T-helper 1 cell treated with Interleukin-12 subunit alpha and Interleukin-12 subunit beta and Interleukin-4 antibody, amounts not matched to agents 30 μg/mL and 1 μg/mL, for 36 hours (primary cell): ENCODE data around the gene SCARF2.
"Not testable (repeated sequence)": the region's sequence is repeated elsewhere in the genome, so short reads cannot be mapped to it uniquely, and the experiment has no call there.

ENCODE experiments used
- H3K27ac Mint-ChIP-seq: one replicate; pipeline ENCODE4 v1.8.0; 2021; ENCODE audit warnings: mild to moderate bottlenecking, mixed read lengths
- H3K27me3 Mint-ChIP-seq: one replicate; pipeline ENCODE4 v1.8.0; 2021; ENCODE audit warnings: low read depth, mixed read lengths
- H3K36me3 Mint-ChIP-seq: one replicate; pipeline ENCODE4 v1.8.0; 2021; ENCODE audit warnings: low read depth, mixed read lengths
- H3K4me1 Mint-ChIP-seq: one replicate; pipeline ENCODE4 v1.8.0; 2021; ENCODE audit warnings: low read depth, mixed read lengths
- H3K4me3 Mint-ChIP-seq: one replicate; pipeline ENCODE4 v1.8.0; 2021; ENCODE audit warnings: mild to moderate bottlenecking, moderate library complexity, mixed read lengths
- H3K9me3 Mint-ChIP-seq: one replicate; pipeline ENCODE4 v1.8.0; 2021; ENCODE audit warnings: mixed read lengths

The SCARF2 gene

GRCh38 chr22:20453222-20453621, 15.6 kb upstream of the SCARF2 start:
- H3K9me3 Mint-ChIP-seq, result no peaks in the 10 kb centered on the region
- peaks cover 4% of the 10 kb centered on the region for H3K4me1 Mint-ChIP-seq
- H3K36me3 Mint-ChIP-seq, result peaks cover 12% of the 10 kb centered on the region
- no peak overlapping the region for H3K27ac Mint-ChIP-seq
- H3K4me3 Mint-ChIP-seq, result no peak overlapping the region
- no peaks in the 10 kb centered on the region for H3K27me3 Mint-ChIP-seq

GRCh38 chr22:20451920-20452319, 14.3 kb upstream of the SCARF2 start:
- H3K4me3 Mint-ChIP-seq, result no peak overlapping the region
- peaks cover 4% of the 10 kb centered on the region for H3K4me1 Mint-ChIP-seq
- H3K36me3 Mint-ChIP-seq, result peaks cover 12% of the 10 kb centered on the region
- H3K27ac Mint-ChIP-seq, result no peak overlapping the region
- no peaks in the 10 kb centered on the region for H3K27me3 Mint-ChIP-seq
- no peaks in the 10 kb centered on the region for H3K9me3 Mint-ChIP-seq

- H3K9me3 Mint-ChIP-seq, H3K27ac Mint-ChIP-seq, H3K4me3 Mint-ChIP-seq, H3K4me1 Mint-ChIP-seq, H3K27me3 Mint-ChIP-seq: not testable (repeated sequence)
- peaks cover 15% of the 10 kb centered on the region for H3K36me3 Mint-ChIP-seq
These were observed 13.6 kb upstream of the SCARF2 start for GRCh38 chr22:20451129-20451778.

- no peaks in the 10 kb centered on the region for H3K27me3 Mint-ChIP-seq
- peaks cover 12% of the 10 kb centered on the region for H3K36me3 Mint-ChIP-seq
- no peak overlapping the region for H3K27ac Mint-ChIP-seq
- no peaks in the 10 kb centered on the region for H3K4me1 Mint-ChIP-seq
- no peaks in the 10 kb centered on the region for H3K9me3 Mint-ChIP-seq
- H3K4me3 Mint-ChIP-seq, result no peak overlapping the region
These were observed 12.9 kb upstream of the SCARF2 start for GRCh38 chr22:20450551-20450906.

- Mint-ChIP-seq H3K27me3 (no peaks in the 10 kb centered on the region), H3K4me1 (no peaks in the 10 kb centered on the region), H3K4me3 (no peak overlapping the region), H3K36me3 (peaks cover 9% of the 10 kb centered on the region), H3K9me3 (no peaks in the 10 kb centered on the region), H3K27ac (no peak overlapping the region)
These were observed 12.4 kb upstream of the SCARF2 start for GRCh38 chr22:20449819-20450550.

- Mint-ChIP-seq H3K27ac (no peak overlapping the region), H3K9me3 (no peaks in the 10 kb centered on the region)
These were observed 11.0 kb upstream of the SCARF2 start for GRCh38 chr22:20448630-20449029.

GRCh38 chr22:20446383-20446970, 8.9 kb upstream of the SCARF2 start:
- no peaks in the 10 kb centered on the region for H3K9me3 Mint-ChIP-seq
- H3K27me3 Mint-ChIP-seq, result no peaks in the 10 kb centered on the region
- no peak overlapping the region for H3K27ac Mint-ChIP-seq
- no peaks in the 10 kb centered on the region for H3K4me1 Mint-ChIP-seq
- no peak overlapping the region for H3K4me3 Mint-ChIP-seq
- H3K36me3 Mint-ChIP-seq, result peaks cover 15% of the 10 kb centered on the region

More at GRCh38 chr22:20448630-20449029, 11.0 kb upstream of the SCARF2 start:
- H3K36me3 Mint-ChIP-seq, result peaks cover 11% of the 10 kb centered on the region
- H3K4me1 Mint-ChIP-seq, result no peaks in the 10 kb centered on the region
- no peak overlapping the region for H3K4me3 Mint-ChIP-seq
- no peaks in the 10 kb centered on the region for H3K27me3 Mint-ChIP-seq

- no peaks in the 10 kb centered on the region for H3K9me3 Mint-ChIP-seq
- H3K36me3 Mint-ChIP-seq, result peaks cover 13% of the 10 kb centered on the region
- no peak overlapping the region for H3K27ac Mint-ChIP-seq
- no peaks in the 10 kb centered on the region for H3K4me1 Mint-ChIP-seq
- no peak overlapping the region for H3K4me3 Mint-ChIP-seq
- peaks cover 4% of the 10 kb centered on the region for H3K27me3 Mint-ChIP-seq
These were observed 6.7 kb upstream of the SCARF2 start for GRCh38 chr22:20444325-20444724.

- no peak overlapping the region for H3K4me3 Mint-ChIP-seq
- no peaks in the 10 kb centered on the region for H3K4me1 Mint-ChIP-seq
- no peak overlapping the region for H3K27ac Mint-ChIP-seq
- H3K9me3 Mint-ChIP-seq, result no peaks in the 10 kb centered on the region
- H3K27me3 Mint-ChIP-seq, result peaks cover 17% of the 10 kb centered on the region
- H3K36me3 Mint-ChIP-seq, result peaks cover 13% of the 10 kb centered on the region
These were observed 5.1 kb upstream of the SCARF2 start for GRCh38 chr22:20442485-20443284.

GRCh38 chr22:20441631-20442484, 4.2 kb upstream of the SCARF2 start:
- H3K27me3 Mint-ChIP-seq, result peaks cover 22% of the 10 kb centered on the region
- peaks cover 6% of the 10 kb centered on the region for H3K4me1 Mint-ChIP-seq
- no peak overlapping the region for H3K4me3 Mint-ChIP-seq
- H3K9me3 Mint-ChIP-seq, result no peaks in the 10 kb centered on the region
- peaks cover 12% of the 10 kb centered on the region for H3K36me3 Mint-ChIP-seq
- no peak overlapping the region for H3K27ac Mint-ChIP-seq

GRCh38 chr22:20440637-20441591, 3.3 kb upstream of the SCARF2 start:
- Mint-ChIP-seq H3K27me3 (peaks cover 28% of the 10 kb centered on the region), H3K4me1 (peaks cover 6% of the 10 kb centered on the region), H3K36me3 (peaks cover 8% of the 10 kb centered on the region), H3K4me3 (no peak overlapping the region), H3K9me3 (no peaks in the 10 kb centered on the region), H3K27ac (no peak overlapping the region)

GRCh38 chr22:20439928-20440575, 2.4 kb upstream of the SCARF2 start:
- peaks cover 8% of the 10 kb centered on the region for H3K36me3 Mint-ChIP-seq
- no peak overlapping the region for H3K27ac Mint-ChIP-seq
- H3K27me3 Mint-ChIP-seq, result peaks cover 36% of the 10 kb centered on the region
- H3K4me3 Mint-ChIP-seq, result no peak overlapping the region
- peaks cover 7% of the 10 kb centered on the region for H3K4me1 Mint-ChIP-seq
- H3K9me3 Mint-ChIP-seq, result no peaks in the 10 kb centered on the region

GRCh38 chr22:20439556-20439927, 1.9 kb upstream of the SCARF2 start:
- H3K4me1 Mint-ChIP-seq, result peaks cover 8% of the 10 kb centered on the region
- no peak overlapping the region for H3K4me3 Mint-ChIP-seq
- peaks cover 42% of the 10 kb centered on the region for H3K27me3 Mint-ChIP-seq
- peaks cover 8% of the 10 kb centered on the region for H3K36me3 Mint-ChIP-seq
- H3K9me3 Mint-ChIP-seq, result no peaks in the 10 kb centered on the region
- no peak overlapping the region for H3K27ac Mint-ChIP-seq
